Putamen (tissue), 1 donor: ENCODE measurements around the gene RAET1E.
"Not testable (repeated sequence)": the region's sequence is repeated elsewhere in the genome, so short reads cannot be mapped to it uniquely, and the experiment has no call there.

Source experiments
- DNase-seq: peaks from one replicate; pipeline ENCODE4 v3.0.0-alpha.2; 2016; ENCODE audit warnings: low spot score

RAET1E gene

GRCh38 chr6:149897855-149898744 lies at the start of gene RAET1E:
RAET1E (minus strand) TSS chr6:149898113; CDS start chr6:149890901, 7,212 bp downstream.
- DNase-seq = no peak

DNA sequence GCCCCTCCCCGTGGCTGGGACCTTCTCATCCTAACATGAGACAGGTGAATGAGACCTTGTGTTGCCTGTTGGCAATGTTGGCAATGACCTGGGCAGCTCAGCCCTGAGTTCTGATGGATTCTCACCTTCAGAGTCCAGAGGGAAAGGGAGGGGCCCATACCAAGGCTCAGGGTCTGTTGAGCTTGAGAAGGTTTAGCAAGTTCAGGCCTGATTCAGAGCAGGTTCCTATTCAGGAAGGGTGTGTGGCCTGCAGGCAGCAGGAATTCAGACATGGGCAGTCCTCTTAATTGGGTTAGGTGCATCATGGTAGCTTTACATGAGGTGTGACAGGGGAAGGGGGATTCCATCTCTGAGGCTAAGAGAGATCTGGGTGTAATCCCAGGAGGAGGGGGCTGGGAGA lies 49.6 kb upstream of the RAET1E start:
- not testable (repeated sequence) for DNase-seq

GRCh38 chr6:149946631-149947030 lies 48.7 kb upstream of the RAET1E start:
- not testable (repeated sequence) for DNase-seq

- DNase-seq = not testable (repeated sequence)
Observed at GRCh38 chr6:149945276-149945675, 47.4 kb upstream of the RAET1E start.

- DNase-seq = not testable (repeated sequence)
Observed at GRCh38 chr6:149943321-149943720, 45.4 kb upstream of the RAET1E start.

- DNase-seq = no peak
Observed at GRCh38 chr6:149942461-149942829, 44.5 kb upstream of the RAET1E start.

DNA sequence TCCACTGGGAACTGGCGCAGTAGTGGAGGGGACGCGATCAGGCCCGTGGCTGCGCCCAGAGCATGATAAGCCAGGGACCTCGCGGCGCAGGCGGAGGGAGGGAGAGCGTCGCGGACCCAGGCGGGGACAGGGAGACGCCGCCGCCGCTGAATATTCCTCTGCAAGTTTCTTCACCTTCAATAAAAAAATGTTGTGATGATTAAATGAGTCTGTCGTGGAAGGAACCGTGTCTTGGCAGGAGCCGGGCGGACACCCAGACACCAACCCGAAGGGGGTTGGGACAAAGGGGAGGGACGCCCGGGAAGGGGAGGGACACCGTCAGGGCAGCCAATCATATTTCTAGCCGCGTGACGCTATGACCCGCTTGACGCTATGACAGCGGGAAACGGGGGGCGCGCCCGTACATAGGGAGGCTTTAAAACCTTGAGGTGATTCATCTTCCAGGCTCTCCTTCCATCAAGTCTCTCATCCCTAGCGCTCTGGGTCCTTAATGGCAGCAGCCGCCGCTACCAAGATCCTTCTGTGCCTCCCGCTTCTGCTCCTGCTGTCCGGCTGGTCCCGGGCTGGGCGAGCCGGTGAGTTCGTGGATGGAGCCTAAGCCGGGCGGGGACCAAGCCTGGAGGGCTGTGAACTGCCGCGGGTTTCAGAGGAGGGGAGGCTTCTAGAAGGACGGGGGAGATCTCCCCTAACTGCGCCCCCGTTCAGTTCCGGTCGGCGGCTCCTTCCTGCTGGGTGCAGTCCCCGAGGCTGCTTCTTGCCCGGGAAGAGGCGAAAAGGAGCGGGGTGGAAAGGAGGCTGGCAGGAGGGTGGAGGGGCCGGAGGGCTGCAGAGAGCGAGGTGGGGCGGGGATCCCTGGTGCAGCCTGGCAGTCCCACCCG lies 43.9 kb upstream of the RAET1E start, which contains the start of gene ULBP2:
Gene ULBP2 (plus strand): TSS at position 432 of the 878 bp plus-strand sequence. CDS start 59 bp downstream, at position 491.
- DNase-seq = peak; percentile 71

DNA sequence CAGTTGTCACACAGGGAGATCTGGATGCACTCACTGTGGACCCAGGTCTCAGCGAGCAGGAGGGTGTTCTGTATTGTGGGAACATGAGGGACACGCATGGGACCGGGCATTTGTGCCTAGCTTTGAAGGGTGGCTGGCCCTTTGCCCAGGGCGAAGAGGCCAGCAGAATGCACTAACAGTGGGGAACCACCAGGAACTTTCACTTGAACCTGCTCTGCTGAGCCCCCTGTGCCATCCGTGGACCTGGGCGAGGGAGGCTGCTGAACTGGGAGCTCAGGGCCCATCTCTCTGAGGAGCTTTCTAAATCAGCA lies 42.7 kb upstream of the RAET1E start:
- DNase-seq = no peak

GRCh38 chr6:149939909-149940671 lies 42.2 kb upstream of the RAET1E start:
- no peak for DNase-seq

- DNase-seq = no peak
Observed at GRCh38 chr6:149939356-149939648, 41.4 kb upstream of the RAET1E start.

DNA sequence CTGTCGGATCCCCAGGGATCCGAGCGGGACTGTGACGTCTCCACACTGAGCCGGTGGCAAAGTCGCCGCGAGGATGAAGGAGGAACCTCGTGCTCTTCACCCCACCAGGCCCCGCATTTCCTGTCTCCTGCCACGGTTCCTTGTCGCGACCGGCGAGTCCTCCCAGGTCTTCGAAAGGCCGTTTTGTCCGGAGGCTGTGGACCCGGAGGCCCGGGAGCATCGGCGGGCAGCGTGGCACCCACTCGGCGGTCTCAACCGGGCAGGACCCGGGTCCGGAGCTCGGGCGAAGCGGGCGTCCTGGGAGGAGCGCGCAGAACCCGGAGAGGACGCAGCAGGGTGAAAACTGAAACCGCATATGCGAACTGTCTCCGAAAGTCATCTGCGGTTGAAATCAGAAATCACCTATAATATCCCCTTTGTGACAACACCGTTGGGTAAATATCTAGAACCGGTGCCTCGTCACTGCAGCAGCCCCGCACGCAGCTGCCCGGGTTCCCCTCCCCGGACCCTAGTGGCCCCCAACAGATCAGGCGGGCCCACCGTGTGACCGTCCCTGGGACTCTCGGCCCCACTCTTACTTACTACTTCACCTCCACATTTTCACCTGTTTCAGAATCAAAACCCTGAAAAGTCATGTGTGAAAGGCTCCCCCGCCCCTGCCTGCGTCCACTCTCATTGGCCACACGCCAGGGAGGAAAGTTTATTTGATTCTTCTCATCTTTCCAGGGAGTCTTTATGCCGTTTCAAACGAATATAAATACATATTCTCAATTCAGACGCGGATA lies 40.9 kb upstream of the RAET1E start:
- DNase-seq = no peak

- DNase-seq = not testable (repeated sequence)
Observed at GRCh38 chr6:149938013-149938570, 40.2 kb upstream of the RAET1E start.

- DNase-seq = no peak
Observed at GRCh38 chr6:149936743-149937142, 38.8 kb upstream of the RAET1E start.

DNA sequence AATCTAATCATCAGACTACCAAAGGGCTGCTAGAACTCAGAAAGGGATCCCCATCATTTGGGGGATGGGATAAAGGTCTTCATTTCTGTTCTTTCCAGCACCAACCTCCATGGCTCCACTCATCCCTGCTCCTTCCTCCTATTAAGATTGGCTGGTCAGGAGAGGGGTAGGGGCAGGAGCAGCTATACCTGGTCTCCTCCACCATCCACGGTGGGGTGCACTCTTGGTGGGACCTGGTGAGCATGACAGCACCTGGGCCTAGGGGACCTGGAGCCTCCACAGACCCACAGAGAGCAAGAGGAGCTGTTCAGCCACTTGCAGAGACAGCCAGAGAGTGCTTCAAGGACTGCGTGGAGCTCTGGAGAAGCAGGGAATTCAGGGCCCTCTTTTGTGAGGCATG lies 37.8 kb upstream of the RAET1E start:
- DNase-seq = no peak

GRCh38 chr6:149935246-149935645 lies 37.3 kb upstream of the RAET1E start:
- no peak for DNase-seq

DNA sequence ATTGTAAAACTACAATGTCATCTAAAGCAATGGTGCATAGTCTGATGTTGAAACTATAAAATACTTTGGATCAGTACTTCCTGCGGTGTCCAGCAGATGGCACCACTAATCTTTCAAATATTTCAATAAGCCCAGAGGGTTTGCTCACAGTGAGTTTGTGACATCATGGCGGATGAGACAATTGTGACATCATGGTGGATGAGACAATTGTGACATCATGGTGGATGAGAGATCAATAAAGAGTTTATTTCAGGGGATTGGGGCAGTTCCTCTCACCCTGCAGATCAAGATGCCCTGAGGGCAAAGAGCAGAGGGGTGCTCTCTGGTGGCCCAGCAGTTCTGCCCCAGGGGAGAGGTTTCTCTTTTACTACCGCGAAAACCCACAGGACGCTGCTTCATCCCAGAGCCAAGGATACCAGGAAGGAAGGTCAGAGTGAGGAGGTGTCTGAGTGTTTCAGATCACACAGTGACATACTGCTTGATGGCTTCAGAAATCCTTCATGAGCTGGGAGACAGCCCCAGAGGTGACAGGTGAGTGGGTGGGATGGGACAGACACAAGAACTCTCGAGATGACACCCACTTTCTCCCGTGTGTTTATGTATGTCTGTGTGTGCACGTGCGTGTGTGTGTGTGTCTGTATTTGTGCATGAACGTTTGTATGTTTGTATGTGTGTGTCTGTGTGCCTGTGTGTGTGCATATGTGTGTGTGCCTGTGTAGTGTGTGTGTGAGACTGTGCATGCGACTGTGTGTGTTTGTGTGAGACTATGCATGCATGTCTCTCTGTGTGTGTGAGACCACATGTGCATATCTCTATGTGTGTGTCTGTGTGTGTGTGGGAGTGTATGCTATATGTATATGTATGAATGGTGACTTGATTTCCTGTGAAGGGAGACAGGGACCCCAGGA lies 36.6 kb upstream of the RAET1E start:
- peak; percentile 44 for DNase-seq

DNA sequence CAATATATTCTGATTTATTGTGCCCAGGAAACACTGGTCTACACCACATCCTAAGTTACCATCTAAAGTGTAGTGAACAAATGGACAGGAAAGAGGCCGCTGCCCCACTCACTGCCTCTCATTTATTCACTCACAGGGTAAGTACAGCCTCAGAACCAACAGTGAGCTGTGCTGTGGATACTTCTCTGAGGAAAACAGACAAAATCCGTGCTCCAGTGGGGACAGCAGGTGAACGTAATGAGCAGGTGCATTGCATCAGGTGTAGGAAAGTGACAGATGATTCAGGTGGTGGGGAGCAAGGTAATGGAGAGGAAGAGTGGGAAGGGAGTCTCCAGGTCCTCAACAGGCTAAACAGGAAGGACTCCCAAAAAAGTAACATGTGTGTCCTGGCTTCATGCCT lies 35.5 kb upstream of the RAET1E start:
- no peak for DNase-seq

- no peak for DNase-seq
Observed at GRCh38 chr6:149933036-149933435, 35.1 kb upstream of the RAET1E start.

GRCh38 chr6:149931501-149931900 lies 33.6 kb upstream of the RAET1E start:
- no peak for DNase-seq

DNA sequence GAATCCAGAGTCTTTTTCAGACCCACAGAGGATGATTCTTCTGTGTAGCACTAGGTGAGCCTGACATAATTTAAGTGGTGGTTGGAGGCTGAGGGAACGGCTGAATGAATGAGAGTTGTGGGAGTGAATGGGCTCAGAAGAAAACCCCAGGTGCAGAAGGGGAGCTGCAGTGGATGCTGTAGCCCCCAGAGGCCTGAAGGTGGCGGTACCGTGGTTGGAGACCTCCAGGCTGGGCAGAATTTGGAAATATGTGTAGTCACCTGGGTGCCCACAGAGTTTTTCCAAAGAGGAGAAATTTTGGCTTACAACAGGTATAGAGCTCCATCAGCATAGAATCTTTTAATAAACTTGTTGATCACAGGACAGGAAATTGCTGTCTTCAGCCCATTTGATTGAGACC lies 31.5 kb upstream of the RAET1E start:
- no peak for DNase-seq
